ENCODE measurements around the gene CPT1A. TPM values are rescaled to one million over a fixed set of nuclear protein-coding genes. Genes with fewer than 3 reads are reported as not detected.

CPT1A gene
- total RNA-seq, 4 donors from 2014 or later: 32.9 to 84.9 (median 49.2) TPM

GRCh38 chr11:68803766-68804165 lies 38.0 kb downstream of the CPT1A start:
- H3K4me3 ChIP-seq: no peak overlapping the region
- TF ChIP-seq POLR2A (IDR thresholded peaks at IDR 0.05): no peak
- no peak for TF ChIP-seq CTCF (IDR thresholded peaks at IDR 0.05)
- TF ChIP-seq EP300 (IDR thresholded peaks at IDR 0.05): no peak
- WGBS, 2 donors: 84 to 86% methylated on average over 8 of the region's 8 CpGs
- peaks cover 4 to 97% (median 14%) of the 10 kb centered on the region in 3 donors for H3K36me3 ChIP-seq
- DNase-seq (ENCODE audit: low spot score in 2 of 2): no peak
- H3K27me3 ChIP-seq: no peaks in the 10 kb centered on the region
- no peak overlapping the region for H3K27ac ChIP-seq
- H3K4me1 ChIP-seq: peaks cover 0 to 3% (median 0%) of the 10 kb centered on the region in 4 donors
- H3K9me3 ChIP-seq: no peaks in the 10 kb centered on the region

GRCh38 chr11:68798221-68798813 lies 43.4 kb downstream of the CPT1A start:
- Histone ChIP-seq H3K27ac (no peak overlapping the region), H3K36me3 (peaks cover 7 to 100% (median 11%) of the 10 kb centered on the region in 3 donors), H3K4me3 (no peak overlapping the region), H3K27me3 (no peaks in the 10 kb centered on the region), H3K4me1 (no peaks in the 10 kb centered on the region), H3K9me3 (no peaks in the 10 kb centered on the region)
- 64 to 65% methylated on average over 23 of the region's 23 CpGs for WGBS, 2 donors
- DNase-seq (ENCODE audit: low spot score in 2 of 2): peak in 1 of 2 donors; percentile 35
- TF ChIP-seq CTCF (IDR thresholded peaks at IDR 0.05) (peak; percentile 38 to 58 (median 48)), POLR2A (IDR thresholded peaks at IDR 0.05) (no peak)

- no peak overlapping the region for H3K27ac ChIP-seq
- no peak for TF ChIP-seq CTCF (IDR thresholded peaks at IDR 0.05)
- H3K9me3 ChIP-seq: no peaks in the 10 kb centered on the region
- no peak overlapping the region for H3K4me3 ChIP-seq
- H3K27me3 ChIP-seq: no peaks in the 10 kb centered on the region
- H3K4me1 ChIP-seq: no peaks in the 10 kb centered on the region
- 85 to 90% methylated on average over 19 of the region's 19 CpGs for WGBS, 2 donors
- H3K36me3 ChIP-seq: peaks cover 5 to 100% (median 8%) of the 10 kb centered on the region in 3 donors
- no peak for DNase-seq (ENCODE audit: low spot score in 2 of 2)
These were observed 44.9 kb downstream of the CPT1A start for GRCh38 chr11:68796801-68797200.

GRCh38 chr11:68792400-68792966 lies 49.2 kb downstream of the CPT1A start:
- no peaks in the 10 kb centered on the region for H3K27me3 ChIP-seq
- no peak for DNase-seq (ENCODE audit: low spot score in 2 of 2)
- H3K27ac ChIP-seq: no peak overlapping the region
- 87 to 90% methylated on average over 17 to 18 of the region's 18 CpGs for WGBS, 2 donors
- H3K4me3 ChIP-seq: no peak overlapping the region
- H3K4me1 ChIP-seq: no peaks in the 10 kb centered on the region
- TF ChIP-seq EP300 (IDR thresholded peaks at IDR 0.05) (no peak), CTCF (IDR thresholded peaks at IDR 0.05) (no peak), POLR2A (IDR thresholded peaks at IDR 0.05) (no peak)
- H3K36me3 ChIP-seq: peaks cover 6 to 97% (median 8%) of the 10 kb centered on the region in 3 donors
- H3K9me3 ChIP-seq: no peaks in the 10 kb centered on the region

- Histone ChIP-seq H3K4me1 (no peaks in the 10 kb centered on the region), H3K27me3 (no peaks in the 10 kb centered on the region), H3K27ac (no peak overlapping the region), H3K9me3 (no peaks in the 10 kb centered on the region), H3K4me3 (no peak overlapping the region), H3K36me3 (peaks cover 0 to 96% (median 15%) of the 10 kb centered on the region in 3 donors)
- TF ChIP-seq EP300 (IDR thresholded peaks at IDR 0.05) (no peak), CTCF (IDR thresholded peaks at IDR 0.05) (no peak), POLR2A (IDR thresholded peaks at IDR 0.05) (no peak)
- 88 to 93% methylated on average over 16 of the region's 16 CpGs for WGBS, 2 donors
- no peak for DNase-seq (ENCODE audit: low spot score in 2 of 2)
These were observed 57.1 kb downstream of the CPT1A start for GRCh38 chr11:68784653-68785052.
